B cell (primary cell): ENCODE data around the gene FBXO2. TPM values are rescaled to one million over a fixed set of nuclear protein-coding genes. Genes with fewer than 3 reads are reported as not detected.

Experiments used
- ATAC-seq: fragments of 200-7000 bp; cut with Tn5 transposase; one replicate; pipeline ENCODE4 v1.10.0; 2021; ENCODE audit warnings: low read depth, mild to moderate bottlenecking, moderate number of reproducible peaks, moderate library complexity
- CTCF ChIA-PET: fragments of 350-600 bp; sonication (Branson Sonifier 250); formaldehyde crosslinking; loops from one replicate; lab custom pipeline; 2021; ENCODE audit warnings: antibody characterized with exemption, inconsistent platforms; lab: Charles Lee
- POLR2A ChIA-PET: fragments of 350-600 bp; sonication (Branson Sonifier 250); formaldehyde crosslinking; loops from one replicate; lab custom pipeline; 2021; ENCODE audit warnings: antibody characterized with exemption; lab: Charles Lee
- DNase-seq: peaks from one replicate; pipeline ENCODE4 v3.0.0; 2013
- H2AFZ ChIP-seq: 2 replicates; pipeline ENCODE4 v1.6.1; 2012; ENCODE audit warnings: mild to moderate bottlenecking, low read depth, low read length; ENCODE audit not compliant: insufficient read depth, poor library complexity, severe bottlenecking
- H3K27ac ChIP-seq, 2 donors: 1 replicate in 1 of 2; 2 replicates in 1 of 2; pipeline ENCODE4 v1.5.1; 2012 to 2013; ENCODE audit warnings: low read length in 2 of 2, mild to moderate bottlenecking in 2 of 2, moderate library complexity in 1 of 2
- H3K27me3 ChIP-seq, 4 experiments: fragments of 200-600 bp in 1 of 4; sonication (generic) in 1 of 4; replicated peaks in 1 of 4; 1 replicate in 2 of 4; 2 replicates in 2 of 4; pipeline versions ENCODE4 v1.6.1 to v1.7.0; 2013 to 2016; ENCODE audit warnings: low read length in 3 of 4, mild to moderate bottlenecking in 2 of 4, mixed read lengths in 1 of 4, moderate library complexity in 1 of 4; ENCODE audit not compliant: insufficient read depth in 4 of 4, control insufficient read depth in 3 of 4; ENCODE audit errors: control extremely low read depth in 1 of 4
- H3K36me3 ChIP-seq, 2 experiments: replicated peaks in 1 of 2; 1 replicate in 1 of 2; 2 replicates in 1 of 2; pipeline versions ENCODE4 v1.6.1 to v1.7.1; 2013; ENCODE audit warnings: low read length in 1 of 2; ENCODE audit not compliant: insufficient read depth in 2 of 2, control insufficient read depth in 1 of 2; ENCODE audit errors: control extremely low read depth in 1 of 2, extremely low read depth in 1 of 2
- H3K4me1 ChIP-seq, 2 donors: fragments of 200-600 bp in 1 of 2; sonication (generic) in 1 of 2; 1 replicate in 1 of 2; 2 replicates in 1 of 2; pipeline versions ENCODE4 v1.5.1 to v1.6.1; 2013 to 2017; ENCODE audit warnings: low read length in 2 of 2; ENCODE audit not compliant: control insufficient read depth in 2 of 2, insufficient read depth in 2 of 2
- H3K4me2 ChIP-seq: replicated peaks from 2 replicates; pipeline ENCODE3; 2012; ENCODE audit warnings: mild to moderate bottlenecking, low read depth, low read length; ENCODE audit not compliant: poor library complexity, severe bottlenecking
- H3K4me3 ChIP-seq, 5 experiments: fragments of 200-600 bp in 1 of 5; sonication (generic) in 1 of 5; 1 replicate in 3 of 5; 2 replicates in 2 of 5; pipeline versions ENCODE4 v1.5.1 to v1.7.0; 2011 to 2016; ENCODE audit warnings: low read length in 4 of 5, mild to moderate bottlenecking in 4 of 5, low read depth in 2 of 5, control low read depth in 1 of 5, moderate library complexity in 1 of 5; ENCODE audit not compliant: insufficient read depth in 1 of 5; ENCODE audit errors: control extremely low read depth in 1 of 5, extremely low read depth in 1 of 5
- H3K79me2 ChIP-seq: fragments of 200-600 bp; sonication (generic); one replicate; pipeline ENCODE4 v1.6.0; 2016; ENCODE audit warnings: low read length; ENCODE audit not compliant: control insufficient read depth, insufficient read depth
- H3K9ac ChIP-seq: fragments of 200-600 bp; sonication (generic); 2 replicates; pipeline ENCODE4 v1.6.1; 2017; ENCODE audit warnings: mild to moderate bottlenecking, low read length, moderate library complexity
- H3K9me3 ChIP-seq, 3 donors: one replicate each; pipeline versions ENCODE4 v1.6.1 to v1.7.1; 2013; ENCODE audit warnings: low read length in 2 of 3; ENCODE audit not compliant: control insufficient read depth in 2 of 3, insufficient read depth in 1 of 3; ENCODE audit errors: control extremely low read depth in 1 of 3
- H4K20me1 ChIP-seq: 2 replicates; pipeline ENCODE4 v1.6.0; 2012; ENCODE audit warnings: mild to moderate bottlenecking, low read length; ENCODE audit not compliant: insufficient read depth, control insufficient read depth, poor library complexity, severe bottlenecking
- H3K27ac Mint-ChIP-seq: one replicate; pipeline ENCODE4 v1.8.0; 2021; ENCODE audit warnings: mixed read lengths
- H3K27me3 Mint-ChIP-seq: one replicate; pipeline ENCODE4 v1.8.0; 2021; ENCODE audit warnings: mixed read lengths
- H3K4me1 Mint-ChIP-seq: one replicate; pipeline ENCODE4 v1.8.0; 2021; ENCODE audit warnings: mixed read lengths
- H3K4me3 Mint-ChIP-seq: one replicate; pipeline ENCODE4 v1.8.0; 2021; ENCODE audit warnings: mixed read lengths
- H3K9me3 Mint-ChIP-seq: one replicate; pipeline ENCODE4 v1.8.0; 2022; ENCODE audit warnings: mixed read lengths; ENCODE audit not compliant: insufficient read depth
- CTCF ChIP-seq: fragments of 200-600 bp; IDR thresholded peaks from one replicate; pipeline ENCODE4 v1.8.0; 2022; ENCODE audit warnings: antibody characterized with exemption, mild to moderate bottlenecking
- EZH2 ChIP-seq: IDR thresholded peaks from 2 replicates; pipeline ENCODE4 v1.6.1; 2012; ENCODE audit warnings: borderline replicate concordance, low read depth, mild to moderate bottlenecking, moderate library complexity, low read length; ENCODE audit not compliant: insufficient read depth, poor library complexity, severe bottlenecking
- WGBS: methylation state at CpG from one replicate; pipeline ENCODE4 v1.1.5; 2013; ENCODE audit warnings: missing lambda C conversion rate; ENCODE audit not compliant: insufficient coverage; 5-methylcytosine and 5-hydroxymethylcytosine counted together
- intact Hi-C: fragments of 100-400 bp; cut with micrococcal nuclease; formaldehyde crosslinking; loops from one replicate; pipeline ENCODE4 v1.10.0; 2022
- polyA plus RNA-seq: library from polyadenylated mRNA; depleted of rRNA; stranded (reverse); fragments of >200 nt; gene quantifications from 2 replicates; pipeline ENCODE4 v1.2.3, GENCODE V29; 2012
- total RNA-seq, 2 donors: library from RNA; stranded (reverse); fragments of 120-200 nt in 1 of 2; gene quantifications; 1 replicate in 1 of 2; 2 replicates in 1 of 2; pipeline versions ENCODE4 v1.2.3 to v1.2.4, GENCODE V29; 2013 to 2022

FBXO2 gene
- total and polyA plus RNA-seq, 2 donors (not counting 1 experiment from before 2014, with no cell fraction given): 9.6 TPM

- DNase-seq: no peak
- ChIA-PET POLR2A (interaction anchor here (1.2 kb wide), 1 partner anchor 231 kb away, joined by 4 read pairs; no protein-coding TSS in a partner anchor), CTCF (interaction anchor here (3.2 kb wide), 1 partner anchor 14 kb away, joined by 10 read pairs; the partner anchor contains the start of gene FBXO6)
- Histone ChIP-seq H3K9ac (no peak overlapping the region), H4K20me1 (no peaks in the 10 kb centered on the region), H3K4me2 (no peak overlapping the region), H3K9me3 (no peaks in the 10 kb centered on the region), H3K27me3 (peaks cover 0 to 4% (median 0%) of the 10 kb centered on the region in 4 experiments), H3K4me1 (peaks cover 11 to 15% of the 10 kb centered on the region in 2 donors), H3K79me2 (no peaks in the 10 kb centered on the region), H3K36me3 (peaks cover 0 to 20% of the 10 kb centered on the region in 2 experiments), H3K27ac (no peak overlapping the region), H2AFZ (no peak overlapping the region), H3K4me3 (no peak overlapping the region)
- intact Hi-C loops: no loop called here
- Mint-ChIP-seq H3K27ac (no peak overlapping the region), H3K4me3 (peak overlapping the region; percentile 44), H3K4me1 (peaks cover 16% of the 10 kb centered on the region), H3K9me3 (no peaks in the 10 kb centered on the region), H3K27me3 (no peaks in the 10 kb centered on the region)
- ATAC-seq: no peak
- no CpG with 5 or more reads among the region's 2 CpGs for WGBS
- TF ChIP-seq CTCF (no peak), EZH2 (no peak)
Observed at GRCh38 chr1:11678442-11678841, 24.2 kb upstream of the FBXO2 start.

DNA sequence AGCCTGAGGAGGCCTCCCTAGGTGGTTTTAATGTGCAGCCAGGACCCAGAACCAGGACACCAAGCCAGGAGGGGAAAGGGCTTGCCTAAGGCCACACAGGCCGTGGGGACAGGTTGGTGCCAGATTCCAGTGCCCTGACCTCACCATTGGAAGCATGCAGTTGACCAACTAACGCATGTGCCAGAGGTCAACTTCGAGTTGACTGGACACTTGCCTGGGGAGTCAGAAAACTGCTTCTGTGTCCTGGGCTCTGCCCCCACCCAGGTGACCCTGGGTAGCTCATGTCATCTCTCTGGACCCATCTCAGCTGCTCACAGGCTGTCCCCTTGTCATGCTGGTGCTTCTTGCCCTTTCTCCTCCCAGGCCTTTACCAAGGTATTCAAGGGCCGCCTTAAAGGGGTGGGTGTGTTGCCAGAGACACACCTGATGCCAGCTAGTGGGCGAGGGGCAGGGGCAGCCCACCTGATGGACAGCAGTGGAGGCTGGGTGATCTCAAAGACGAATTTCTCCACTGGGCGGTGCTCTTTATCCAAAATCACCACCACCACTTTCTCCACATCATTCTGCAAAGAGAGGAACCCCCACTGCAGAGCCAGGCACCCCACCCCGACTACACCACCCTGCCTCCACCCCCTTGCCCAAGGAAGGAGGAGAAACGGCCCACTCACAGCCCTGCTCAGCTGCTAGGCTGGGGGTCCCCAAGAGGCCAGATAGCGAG, 22.3 kb upstream of the FBXO2 start:
- intact Hi-C loops: no loop called here
- Mint-ChIP-seq H3K27me3 (no peaks in the 10 kb centered on the region), H3K27ac (no peak overlapping the region), H3K4me1 (peaks cover 11% of the 10 kb centered on the region), H3K9me3 (no peaks in the 10 kb centered on the region), H3K4me3 (no peak overlapping the region)
- ChIA-PET CTCF (no interaction called here), POLR2A (no interaction called here)
- WGBS: 92% methylated on average over 7 of the region's 10 CpGs
- ATAC-seq (no peak), DNase-seq (no peak)
- Histone ChIP-seq H3K4me1 (peaks cover 5 to 8% of the 10 kb centered on the region in 2 donors), H3K27me3 (no peaks in the 10 kb centered on the region), H3K9me3 (no peaks in the 10 kb centered on the region), H4K20me1 (no peaks in the 10 kb centered on the region), H3K79me2 (no peaks in the 10 kb centered on the region), H2AFZ (no peak overlapping the region), H3K4me2 (no peak overlapping the region), H3K4me3 (no peak overlapping the region), H3K9ac (no peak overlapping the region), H3K36me3 (peaks cover 0 to 25% of the 10 kb centered on the region in 2 experiments), H3K27ac (no peak overlapping the region)
- TF ChIP-seq CTCF (no peak), EZH2 (no peak)
